HK-2 (cell line): Measurements from ENCODE around the gene MYO9A.
A peak's percentile ranks its signal among the peaks of the same experiment; 100 is the strongest.

ENCODE experiments used
- DNase-seq: peaks from one replicate; pipeline ENCODE4 v3.0.0-alpha.2; 2018; ENCODE audit not compliant: unreplicated experiment

The MYO9A gene

DNA sequence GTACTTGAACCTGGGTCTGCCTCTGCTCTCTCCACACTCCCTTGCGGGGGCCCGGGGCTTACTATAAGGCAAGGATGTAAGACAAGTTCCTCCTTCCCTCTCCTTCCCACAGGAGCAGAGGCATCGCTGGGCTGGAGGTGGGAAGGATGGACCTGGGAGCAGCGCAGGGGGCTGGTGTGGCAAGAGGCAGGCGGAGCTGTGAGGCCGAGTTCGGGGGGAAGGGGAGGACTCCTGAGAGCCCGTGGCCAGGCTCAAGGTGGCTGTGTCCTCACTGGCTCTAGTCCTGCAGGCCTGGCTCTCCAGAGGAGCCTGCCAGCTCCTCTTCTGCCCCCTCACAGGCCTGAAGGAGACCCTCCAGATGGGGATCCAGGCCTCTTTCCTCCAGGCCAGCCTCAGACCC lies 308.6 kb downstream of the MYO9A start:
- DNase-seq, result no peak

DNA sequence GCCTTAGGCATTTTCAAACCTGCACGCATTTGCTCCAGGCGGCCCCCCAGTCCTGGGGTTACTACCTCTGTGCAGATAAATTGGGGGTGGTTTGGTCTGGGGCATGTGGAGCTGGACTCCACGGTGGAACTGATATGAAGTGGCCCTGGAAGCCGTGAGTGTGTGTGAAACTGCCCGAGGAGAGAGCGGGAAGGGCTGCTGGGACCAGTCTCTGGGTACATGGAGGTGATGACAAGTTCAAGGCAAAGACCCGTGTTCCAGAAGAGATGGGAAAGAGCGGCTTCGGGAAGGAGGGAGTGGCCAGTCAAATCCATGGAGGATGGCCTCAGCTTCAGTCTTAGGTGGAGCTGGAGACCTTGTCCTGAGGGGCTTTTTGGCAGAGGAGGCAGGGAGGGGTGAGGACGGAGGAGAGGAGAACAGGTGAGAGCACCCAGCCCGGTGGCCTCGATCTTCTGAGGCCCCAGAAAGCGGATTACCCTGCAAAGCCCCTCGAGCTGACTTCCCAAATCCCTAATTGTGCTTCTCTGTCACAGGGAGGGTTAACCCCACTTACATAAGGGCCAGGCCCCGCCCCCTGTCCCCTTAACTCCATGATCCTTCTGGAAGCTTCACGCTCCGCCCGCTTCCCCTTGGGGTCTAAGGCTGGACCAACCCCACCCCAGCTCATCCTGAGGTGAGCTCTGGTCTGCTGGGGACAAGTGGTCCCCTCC lies 309.5 kb downstream of the MYO9A start:
- no peak for DNase-seq

DNA sequence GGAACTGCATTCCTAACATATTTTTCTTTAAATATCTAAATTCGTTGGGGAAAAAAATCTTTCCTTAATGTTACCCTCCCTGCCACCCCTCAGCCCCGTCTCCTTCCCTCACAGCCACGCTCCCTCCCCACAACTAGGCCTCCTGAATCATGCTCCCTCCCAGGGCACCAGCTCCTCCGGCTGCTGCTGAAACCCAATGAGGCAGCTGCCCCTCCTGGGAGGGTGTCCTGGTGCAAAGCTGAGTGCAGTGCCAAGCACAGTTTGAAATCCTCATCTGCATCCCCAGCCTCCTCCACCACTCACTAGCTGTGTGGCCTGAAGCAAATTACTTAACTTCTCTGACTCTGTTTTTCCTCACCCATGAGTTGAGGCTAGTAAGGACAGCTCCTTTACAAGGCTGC lies 310.3 kb downstream of the MYO9A start:
- DNase-seq, result peak; percentile 32

DNA sequence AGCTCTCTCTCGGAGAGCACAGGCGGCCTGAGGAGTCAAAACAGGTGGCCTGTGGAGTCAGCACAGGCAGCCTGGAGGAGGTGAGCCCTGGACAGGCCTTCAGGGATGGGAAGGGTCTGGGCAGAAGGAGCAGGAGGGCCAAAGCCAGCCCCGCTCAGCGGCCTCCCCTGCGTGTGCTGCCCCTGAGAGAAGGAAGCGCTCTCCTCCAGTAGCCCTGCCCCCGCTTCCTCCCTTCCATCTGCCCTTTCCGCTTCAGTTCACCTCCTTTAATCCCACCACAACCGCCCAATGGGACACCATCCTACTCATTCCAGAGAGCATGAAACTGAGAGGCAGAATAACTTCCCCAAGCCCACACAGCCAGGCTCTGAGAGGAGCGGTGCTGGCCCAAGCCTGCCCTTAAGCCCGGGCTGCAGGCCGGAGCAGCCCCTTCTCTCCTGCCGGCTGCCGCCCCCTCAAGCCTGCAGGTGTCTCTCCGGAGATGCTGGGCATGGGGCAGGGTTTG lies 310.8 kb downstream of the MYO9A start:
- peak; percentile 53 for DNase-seq

DNA sequence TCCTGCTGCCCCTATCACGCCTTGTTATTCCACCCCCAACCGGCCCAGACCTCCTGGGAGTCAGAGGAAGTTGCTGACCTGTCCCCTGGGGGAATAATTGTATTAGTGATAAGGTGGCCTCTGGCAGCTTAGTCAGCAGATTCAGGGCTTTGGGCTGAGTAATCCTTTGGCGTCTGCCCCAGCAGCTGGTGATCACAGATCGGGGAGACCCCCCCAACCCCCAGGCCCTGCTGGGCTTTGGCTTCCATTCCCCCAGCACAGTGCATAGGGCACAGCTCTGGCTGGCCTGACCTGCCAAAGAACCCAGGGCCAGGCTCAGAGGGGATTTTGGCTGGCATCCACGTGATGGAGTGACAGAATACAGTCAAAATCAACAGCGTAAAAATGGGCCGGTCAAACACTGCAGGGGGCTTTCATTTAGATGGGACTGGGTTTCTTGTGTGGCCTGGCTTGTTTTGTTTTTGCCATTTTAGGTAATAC lies 311.5 kb downstream of the MYO9A start:
- DNase-seq, result peak; percentile 33

DNA sequence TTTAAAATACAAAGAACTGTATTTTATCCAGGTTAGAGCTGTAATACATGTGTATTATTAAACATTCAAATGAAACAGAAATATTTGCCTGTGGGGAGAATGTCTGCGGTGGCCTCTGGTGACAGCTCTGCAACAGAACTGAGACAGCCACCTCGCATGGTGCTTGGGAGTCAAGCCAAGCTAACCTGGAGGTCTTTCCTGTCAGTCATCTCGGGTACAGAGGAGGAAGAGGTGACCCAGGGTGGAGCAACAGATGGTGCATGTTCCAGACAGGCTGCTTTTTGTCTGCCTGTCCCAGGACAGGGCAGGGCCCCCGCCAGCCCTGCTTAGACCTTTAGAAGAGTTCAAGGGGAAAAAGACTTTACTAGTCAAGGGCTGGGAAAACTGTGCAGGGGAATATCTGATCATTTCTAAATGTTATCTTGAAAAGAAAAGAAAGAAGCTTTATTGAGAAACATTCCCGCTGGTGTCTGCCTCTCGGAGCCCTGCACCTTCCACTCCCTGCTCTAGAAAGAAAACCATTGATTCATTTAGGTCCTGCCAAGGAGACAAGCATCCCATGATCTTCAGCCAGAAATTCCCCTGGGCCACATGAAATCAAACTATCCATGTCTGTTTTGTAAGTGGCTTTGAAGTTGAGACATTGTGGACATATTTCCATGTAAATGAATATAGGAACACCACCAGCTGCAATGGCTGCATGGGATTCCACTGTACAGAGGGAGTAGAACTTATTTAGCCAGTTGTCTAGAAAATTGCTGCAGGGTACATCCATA lies 313.1 kb downstream of the MYO9A start:
- no peak for DNase-seq

DNA sequence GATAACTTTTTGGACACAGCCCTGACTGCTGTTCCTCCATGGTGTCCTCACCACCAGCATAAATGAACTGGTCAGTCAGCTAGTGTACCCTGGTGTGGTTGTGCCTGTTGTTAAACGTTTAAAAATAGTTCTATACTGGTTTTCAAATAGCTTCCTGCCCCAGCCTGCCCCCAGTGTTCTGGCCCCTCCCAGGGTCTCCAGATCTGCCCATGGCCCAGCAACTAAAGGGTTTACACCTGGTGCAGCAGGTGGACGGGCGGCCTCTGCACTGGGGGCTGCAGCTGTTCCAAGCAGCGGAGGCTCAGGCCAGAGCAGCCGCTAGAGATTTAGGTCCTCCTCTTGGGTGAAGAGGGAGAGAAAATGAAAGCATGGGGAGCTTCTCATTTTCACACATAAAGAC lies 313.7 kb downstream of the MYO9A start:
- DNase-seq, result no peak

DNA sequence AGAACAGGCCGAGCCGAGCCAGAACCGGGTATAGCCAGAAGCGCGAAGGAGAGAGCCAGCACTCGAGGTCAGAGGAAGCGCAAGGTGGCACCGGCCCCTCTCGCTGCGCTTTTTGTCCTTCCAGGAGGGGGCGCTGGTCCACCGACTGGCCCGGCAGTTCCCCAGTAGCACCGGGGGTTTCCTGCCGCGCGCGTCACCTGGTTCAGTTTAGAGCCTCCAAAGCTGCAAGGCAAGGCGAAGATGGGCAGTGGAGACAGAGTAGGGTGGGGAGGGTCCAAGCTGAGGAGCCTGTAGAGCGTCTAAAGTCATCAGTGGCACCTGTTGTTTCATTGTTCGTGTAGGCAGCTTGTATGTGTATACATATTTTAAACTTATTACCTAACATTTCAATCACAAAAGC lies 315.2 kb downstream of the MYO9A start:
- no peak for DNase-seq

DNA sequence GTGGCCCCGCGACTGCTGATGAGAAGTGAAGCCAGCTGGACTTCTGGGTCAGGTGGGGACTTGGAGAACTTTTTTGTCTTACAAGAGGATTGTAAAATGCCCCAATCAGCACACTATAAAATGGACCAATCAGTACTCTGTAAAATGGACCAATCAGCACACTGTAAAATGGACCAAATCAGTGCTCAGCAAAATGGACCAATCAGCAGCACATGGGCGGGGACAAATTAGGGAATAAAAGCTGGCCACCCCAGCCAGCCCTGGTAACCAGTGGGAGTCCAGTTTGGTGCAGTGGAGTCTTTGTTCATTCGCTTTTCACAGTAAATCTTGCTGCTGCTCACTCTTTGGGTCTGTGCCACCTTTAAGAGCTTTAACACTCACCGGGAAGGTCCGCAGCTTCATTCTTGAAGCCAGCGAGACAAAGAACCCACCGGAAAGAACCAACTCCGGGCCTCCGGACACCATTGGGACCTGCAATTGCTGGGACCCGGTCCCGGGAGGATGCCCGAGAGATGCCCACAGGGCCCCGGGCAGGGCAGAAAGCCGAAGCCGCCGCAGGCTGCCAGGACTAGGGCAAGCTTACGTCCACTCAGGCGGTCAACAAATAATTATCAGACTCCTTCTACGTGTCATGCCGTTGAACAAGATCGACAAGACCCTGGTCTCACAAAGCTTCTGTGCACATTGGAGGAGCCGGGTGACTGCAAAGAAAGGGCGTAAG lies 315.9 kb downstream of the MYO9A start:
- DNase-seq, result no peak

DNA sequence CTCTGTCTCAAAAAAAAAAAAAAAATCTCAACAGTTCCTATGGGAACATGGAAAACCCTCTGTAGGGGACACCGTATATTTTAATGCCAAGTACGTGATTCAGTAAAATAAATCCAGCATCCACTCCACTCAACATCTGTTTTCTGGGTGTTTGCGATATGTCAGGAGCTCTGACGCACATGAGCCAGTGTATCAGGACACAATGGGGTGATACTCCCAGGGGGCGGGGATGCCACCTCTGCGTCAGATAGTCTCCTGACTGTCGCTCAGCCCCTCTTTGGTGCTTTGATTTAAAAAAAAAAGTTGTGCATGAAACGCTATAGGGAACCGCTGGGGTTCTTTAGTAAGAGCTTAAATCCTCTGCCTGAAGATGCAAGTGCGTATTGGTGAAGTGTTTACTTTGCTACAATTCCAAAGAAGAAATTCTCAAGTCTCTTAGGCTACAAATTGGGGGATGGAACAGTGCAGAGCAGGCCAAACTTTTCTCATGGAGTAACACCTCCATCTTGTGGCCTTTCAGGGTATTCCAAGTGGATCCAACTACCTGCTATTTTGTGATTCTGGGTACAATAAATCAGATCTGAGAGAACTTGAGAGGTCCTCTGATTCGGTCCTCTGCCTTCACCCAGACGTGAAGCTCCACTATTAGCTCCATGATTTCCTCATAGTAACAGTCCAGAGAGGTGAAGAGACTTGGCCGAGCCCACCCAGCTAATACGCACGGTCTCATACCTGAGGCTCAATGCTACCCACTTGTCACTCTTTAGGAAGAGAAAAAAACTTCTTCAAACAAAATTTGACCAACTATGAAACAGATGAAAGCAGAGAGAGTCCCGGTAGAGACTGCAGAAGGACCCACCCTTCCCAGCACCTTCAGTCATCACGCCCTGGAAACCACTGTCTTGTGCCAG lies 316.9 kb downstream of the MYO9A start:
- DNase-seq, result peak; percentile 41

DNA sequence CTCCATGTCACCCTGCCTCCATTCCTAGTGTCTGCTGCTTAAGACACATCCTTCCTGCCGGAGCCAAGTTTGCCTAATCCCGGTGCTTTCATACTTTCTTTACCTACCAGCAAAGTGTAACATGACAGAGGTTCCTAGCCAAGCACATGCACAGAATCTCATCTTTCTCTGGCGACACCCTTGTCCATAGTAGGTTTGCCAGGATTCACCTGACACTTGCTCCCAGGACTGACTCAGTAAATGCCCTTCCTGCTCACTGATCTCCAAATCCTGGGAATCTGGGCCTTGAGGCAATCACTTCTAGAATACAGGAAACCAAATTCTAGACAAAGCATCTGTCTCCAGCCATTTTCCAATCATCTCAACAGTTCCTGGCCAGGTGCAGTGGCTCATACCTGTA lies 317.8 kb downstream of the MYO9A start:
- DNase-seq, result peak; percentile 49

DNA sequence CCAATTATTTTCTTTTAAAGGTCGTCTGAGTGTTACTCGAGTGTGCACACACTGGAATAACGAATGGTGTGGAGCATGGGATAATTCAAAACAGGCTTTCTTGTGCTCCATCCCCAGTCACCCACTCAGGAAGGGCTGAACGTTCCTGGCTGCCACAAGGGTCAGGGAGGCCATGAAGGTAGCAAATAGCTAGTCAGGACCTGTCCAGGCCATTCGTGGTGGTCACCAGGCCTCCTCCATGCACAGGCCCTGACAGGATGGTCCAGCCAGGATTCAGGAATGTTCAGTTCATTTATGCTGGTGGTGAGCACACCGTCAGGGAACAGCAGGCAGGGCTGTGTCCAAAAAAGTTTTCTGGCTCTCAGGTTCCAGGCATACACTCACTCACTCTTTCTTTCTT lies 319.3 kb downstream of the MYO9A start:
- DNase-seq, result no peak

DNA sequence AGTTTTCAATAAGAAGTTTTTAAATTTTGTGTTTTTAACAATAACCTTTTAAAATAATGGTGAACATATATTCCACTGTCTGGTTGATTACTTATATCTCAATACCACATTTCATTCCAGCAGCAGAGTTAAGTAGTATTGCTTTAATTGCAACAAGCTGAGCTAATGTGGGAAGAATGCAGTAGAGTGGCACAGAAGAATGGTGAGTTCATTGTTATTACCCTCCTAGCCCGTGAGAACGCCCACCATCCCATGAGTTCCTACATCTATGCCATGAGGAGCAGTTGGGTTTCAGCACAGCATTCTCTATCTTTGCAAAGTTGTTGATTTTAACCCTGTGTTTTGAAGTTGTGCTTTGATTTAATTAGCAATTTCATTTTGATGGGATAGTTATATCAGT lies 325.4 kb downstream of the MYO9A start:
- DNase-seq, result no peak

DNA sequence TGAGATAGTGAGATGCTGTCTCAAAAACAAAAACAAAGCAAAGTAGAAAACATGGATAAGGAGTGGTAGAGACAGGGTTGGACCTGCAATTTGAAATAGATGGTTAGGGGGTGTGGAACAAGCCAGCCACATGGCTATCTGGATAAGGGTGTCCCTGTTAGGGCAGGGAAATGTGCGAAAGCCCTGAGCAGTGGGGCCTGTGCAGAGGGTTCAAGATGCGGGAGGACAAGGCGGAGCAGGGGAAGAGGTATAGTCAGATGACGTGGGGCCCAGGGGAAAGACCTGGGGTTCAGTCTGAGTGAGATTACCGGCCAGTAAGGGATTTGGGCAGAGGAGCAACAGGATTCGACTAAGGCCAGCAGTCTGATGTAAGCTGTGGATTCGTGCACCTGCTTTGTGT lies 326.0 kb downstream of the MYO9A start:
- no peak for DNase-seq

DNA sequence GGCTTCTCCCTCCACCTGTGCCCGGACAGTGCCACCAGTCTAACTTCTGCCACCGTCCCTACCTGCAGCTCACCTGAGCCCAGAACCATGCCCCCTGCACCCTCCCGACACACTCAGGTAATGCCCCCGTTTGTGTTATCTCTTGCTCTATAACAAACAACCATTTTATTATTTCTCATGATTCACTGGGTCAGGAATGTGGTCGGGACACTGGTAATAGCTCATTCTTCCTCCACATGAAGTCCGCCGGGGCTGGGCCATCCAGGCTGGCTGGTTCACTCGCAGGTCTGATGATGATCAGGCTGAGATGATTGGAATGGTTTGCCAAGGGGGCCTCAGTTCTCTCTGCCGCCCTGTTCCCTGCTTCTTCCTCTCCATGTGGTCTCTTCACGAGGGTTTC lies 327.9 kb downstream of the MYO9A start:
- peak; percentile 31 for DNase-seq

DNA sequence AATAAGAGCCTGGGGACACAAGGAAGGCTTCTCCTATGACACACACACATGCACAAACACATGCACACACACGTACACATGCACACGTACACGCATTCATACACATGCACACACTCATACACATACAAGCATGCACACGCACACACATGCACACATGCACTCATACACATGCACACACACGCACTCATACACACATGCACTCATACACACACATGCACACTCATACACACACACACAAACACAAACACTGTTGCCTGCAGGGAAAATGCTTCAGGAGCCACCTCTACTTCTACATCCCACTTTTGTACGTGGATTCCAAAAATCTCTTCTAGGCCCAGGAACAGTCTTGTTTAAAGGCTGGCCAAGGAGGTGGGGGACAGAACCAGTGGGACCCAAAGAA lies 328.3 kb downstream of the MYO9A start:
- DNase-seq, result no peak

DNA sequence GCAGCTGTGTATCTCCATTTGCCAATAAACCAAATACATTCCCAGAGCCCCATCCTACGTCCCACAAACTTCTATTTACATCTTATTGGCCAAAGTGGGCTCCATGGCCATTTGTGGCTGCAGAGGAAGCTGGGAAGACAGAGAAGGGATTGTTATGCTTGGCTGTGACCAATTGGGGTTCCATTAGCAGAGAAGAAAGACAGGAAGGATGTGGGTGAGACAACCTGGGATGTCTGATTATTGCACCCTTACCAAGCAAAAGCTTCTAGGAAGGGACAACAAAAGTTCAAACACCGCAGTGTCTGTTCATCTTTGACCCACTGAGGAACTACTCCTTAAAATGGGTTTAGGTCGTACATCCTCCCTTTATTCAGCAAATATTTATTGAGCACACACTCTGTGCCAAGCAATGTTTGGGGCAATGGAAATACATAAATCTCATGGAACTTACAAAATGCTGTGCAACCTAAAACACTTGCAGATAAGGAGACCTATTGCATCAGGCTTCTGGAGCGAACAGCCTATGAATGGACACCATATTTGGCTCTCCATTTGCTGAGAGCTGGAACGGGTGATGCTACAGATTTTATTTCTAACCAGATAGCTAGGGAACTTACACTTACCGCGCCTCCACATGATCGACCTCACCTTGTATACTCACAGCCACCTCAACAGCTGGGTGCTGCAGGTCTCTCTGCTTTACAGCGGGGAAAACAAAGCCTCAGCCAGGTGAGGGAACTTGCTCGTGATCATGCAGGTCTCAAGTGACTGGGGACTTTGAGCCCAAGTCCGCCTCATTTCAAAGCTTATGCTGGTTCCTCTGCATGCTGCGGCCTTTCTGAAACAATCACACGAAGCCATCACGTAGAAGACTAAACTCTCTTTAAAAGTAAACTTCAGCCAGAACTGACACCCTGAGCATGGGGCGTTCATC lies 329.0 kb downstream of the MYO9A start:
- no peak for DNase-seq

DNA sequence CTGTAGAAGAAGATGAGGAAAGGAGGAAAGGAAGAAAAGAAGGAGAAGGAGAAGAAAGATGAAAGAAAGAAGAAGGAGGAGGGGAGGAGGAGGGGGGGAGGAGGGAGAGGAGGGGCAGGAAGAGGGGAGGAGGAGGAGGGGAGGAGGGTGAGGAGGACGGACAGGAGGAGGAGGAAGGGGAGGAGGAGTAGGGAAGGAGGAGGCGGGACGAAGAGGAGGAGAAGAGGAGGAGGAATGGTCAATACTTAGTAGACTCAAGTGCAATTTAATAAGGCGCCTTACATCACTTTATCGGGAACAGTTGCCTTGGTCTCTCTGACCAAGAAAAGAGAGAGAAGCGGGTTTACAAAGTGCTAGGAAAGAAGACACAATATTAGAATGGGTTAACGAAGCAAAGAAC lies 331.3 kb downstream of the MYO9A start:
- DNase-seq, result no peak

DNA sequence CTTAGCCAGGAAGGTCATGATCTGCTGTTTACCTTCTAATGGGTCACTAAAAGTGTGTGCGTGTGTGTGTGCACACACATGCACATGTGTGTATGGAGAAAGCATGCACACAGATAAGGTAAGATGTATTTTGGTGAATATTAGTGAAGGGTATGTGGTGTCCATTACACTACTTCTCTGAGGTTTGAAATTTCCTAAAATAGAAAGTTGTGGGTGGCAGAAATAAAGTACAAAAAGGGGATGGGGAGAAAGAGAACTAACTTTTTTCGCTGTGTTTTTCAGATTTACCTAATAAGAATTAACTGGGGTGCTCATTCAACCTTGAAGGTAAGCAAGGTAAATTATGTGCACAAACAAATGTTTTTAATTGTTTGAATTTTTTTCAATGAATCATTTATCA lies 332.0 kb downstream of the MYO9A start:
- DNase-seq, result no peak

DNA sequence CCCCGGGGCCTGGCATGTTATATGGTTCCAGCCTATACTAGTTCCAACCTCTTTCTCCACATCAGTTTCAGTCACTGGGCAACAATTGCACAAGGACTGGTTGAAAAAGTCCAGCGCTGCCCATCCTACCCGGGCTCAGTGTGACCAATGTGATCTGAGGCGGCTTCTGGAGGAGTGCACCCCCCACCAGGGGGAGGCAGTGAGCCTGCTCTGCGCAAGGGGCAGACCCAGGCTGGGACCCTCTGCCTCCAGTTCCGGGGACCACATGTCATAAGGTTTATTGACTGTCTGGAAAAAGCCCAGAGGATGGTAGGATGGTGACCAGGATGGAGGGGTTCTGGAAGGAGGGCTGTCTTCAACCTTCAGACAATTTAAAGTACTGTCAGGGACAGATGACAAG lies 333.2 kb downstream of the MYO9A start:
- DNase-seq, result no peak
